ENCODE measurements around the gene GAGE12D.
"Not testable (repeated sequence)": the region's sequence is repeated elsewhere in the genome, so short reads cannot be mapped to it uniquely, and the experiment has no call there.

The GAGE12D gene, protein sequence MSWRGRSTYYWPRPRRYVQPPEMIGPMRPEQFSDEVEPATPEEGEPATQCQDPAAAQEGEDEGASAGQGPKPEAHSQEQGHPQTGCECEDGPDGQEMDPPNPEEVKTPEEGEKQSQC

DNA sequence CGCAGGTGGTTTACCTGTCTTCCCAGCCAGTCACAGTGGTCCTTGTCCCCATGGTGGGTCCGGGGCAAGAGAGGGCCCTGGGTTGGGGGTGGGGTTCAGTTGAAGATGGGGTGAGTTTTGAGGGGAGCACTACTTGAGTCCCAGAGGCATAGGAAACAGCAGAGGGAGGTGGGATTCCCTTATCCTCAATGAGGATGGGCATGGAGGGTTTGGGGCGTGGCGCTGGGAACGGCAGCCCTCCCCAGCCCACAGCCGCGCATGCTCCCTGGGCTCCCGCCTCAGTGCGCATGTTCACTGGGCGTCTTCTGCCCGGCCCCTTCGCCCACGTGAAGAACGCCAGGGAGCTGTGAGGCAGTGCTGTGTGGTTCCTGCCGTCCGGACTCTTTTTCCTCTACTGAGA is at the start of gene GAGE12D:
Gene GAGE12D (plus strand): TSS at position 301 of the 400 bp plus-strand sequence. CDS start 1,155 bp downstream, outside the sequence.
- DNase-seq, result not testable (repeated sequence)

DNA sequence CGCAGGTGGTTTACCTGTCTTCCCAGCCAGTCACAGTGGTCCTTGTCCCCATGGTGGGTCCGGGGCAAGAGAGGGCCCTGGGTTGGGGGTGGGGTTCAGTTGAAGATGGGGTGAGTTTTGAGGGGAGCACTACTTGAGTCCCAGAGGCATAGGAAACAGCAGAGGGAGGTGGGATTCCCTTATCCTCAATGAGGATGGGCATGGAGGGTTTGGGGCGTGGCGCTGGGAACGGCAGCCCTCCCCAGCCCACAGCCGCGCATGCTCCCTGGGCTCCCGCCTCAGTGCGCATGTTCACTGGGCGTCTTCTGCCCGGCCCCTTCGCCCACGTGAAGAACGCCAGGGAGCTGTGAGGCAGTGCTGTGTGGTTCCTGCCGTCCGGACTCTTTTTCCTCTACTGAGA is 9.7 kb upstream of the GAGE12D start, which contains the start of gene GAGE12C:
Gene GAGE12C (plus strand): TSS at position 301 of the 400 bp plus-strand sequence. CDS start 1,155 bp downstream, outside the sequence.
- not testable (repeated sequence) for DNase-seq

DNA sequence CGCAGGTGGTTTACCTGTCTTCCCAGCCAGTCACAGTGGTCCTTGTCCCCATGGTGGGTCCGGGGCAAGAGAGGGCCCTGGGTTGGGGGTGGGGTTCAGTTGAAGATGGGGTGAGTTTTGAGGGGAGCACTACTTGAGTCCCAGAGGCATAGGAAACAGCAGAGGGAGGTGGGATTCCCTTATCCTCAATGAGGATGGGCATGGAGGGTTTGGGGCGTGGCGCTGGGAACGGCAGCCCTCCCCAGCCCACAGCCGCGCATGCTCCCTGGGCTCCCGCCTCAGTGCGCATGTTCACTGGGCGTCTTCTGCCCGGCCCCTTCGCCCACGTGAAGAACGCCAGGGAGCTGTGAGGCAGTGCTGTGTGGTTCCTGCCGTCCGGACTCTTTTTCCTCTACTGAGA is 9.5 kb downstream of the GAGE12D start, which contains the start of gene GAGE12E:
Gene GAGE12E (plus strand): TSS at position 301 of the 400 bp plus-strand sequence. CDS start 1,155 bp downstream, outside the sequence.
- not testable (repeated sequence) for DNase-seq

DNA sequence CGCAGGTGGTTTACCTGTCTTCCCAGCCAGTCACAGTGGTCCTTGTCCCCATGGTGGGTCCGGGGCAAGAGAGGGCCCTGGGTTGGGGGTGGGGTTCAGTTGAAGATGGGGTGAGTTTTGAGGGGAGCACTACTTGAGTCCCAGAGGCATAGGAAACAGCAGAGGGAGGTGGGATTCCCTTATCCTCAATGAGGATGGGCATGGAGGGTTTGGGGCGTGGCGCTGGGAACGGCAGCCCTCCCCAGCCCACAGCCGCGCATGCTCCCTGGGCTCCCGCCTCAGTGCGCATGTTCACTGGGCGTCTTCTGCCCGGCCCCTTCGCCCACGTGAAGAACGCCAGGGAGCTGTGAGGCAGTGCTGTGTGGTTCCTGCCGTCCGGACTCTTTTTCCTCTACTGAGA is 19.0 kb downstream of the GAGE12D start, which contains the start of gene GAGE12F:
Gene GAGE12F (plus strand): TSS at position 301 of the 400 bp plus-strand sequence. CDS start 1,155 bp downstream, outside the sequence.
- DNase-seq, result not testable (repeated sequence)

DNA sequence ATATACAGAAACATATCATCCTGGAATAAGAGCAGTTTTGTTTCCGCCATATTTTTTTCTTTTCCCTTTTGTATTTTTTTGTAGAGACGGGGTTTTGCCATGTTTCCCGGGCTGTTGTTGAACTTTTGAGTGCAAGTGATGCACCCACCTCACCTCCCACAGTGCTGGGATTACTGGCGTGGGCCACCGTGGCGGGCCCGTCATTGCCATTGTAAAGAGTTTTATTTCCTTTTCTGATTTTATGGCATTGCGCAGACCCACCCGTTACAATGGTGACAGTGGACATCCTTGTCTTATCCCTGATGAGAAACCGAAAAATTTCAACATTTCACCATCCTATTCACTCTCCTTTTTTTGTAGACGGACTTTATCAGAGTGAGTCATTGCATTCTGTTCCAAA is 27.2 kb downstream of the GAGE12D start:
- not testable (repeated sequence) for DNase-seq

DNA sequence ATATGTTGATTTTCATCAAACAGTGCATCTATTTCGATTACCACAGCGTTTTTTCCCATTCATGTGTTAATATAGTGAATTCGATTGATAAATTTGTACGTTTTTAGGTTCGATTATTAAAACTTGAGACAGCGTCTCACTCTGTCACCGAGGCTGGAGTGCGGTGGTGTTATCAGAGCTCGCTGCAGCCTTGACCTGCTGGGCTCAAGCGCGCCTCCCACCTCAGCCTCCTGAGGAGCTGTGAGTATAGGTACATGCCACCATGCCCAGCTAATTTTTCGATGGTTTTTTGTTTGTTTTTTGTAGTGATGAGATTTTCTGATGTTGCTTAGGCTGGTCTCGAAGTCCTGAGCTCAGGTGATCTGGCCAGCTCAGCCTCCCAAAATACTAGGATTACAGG is 27.6 kb downstream of the GAGE12D start:
- not testable (repeated sequence) for DNase-seq

DNA sequence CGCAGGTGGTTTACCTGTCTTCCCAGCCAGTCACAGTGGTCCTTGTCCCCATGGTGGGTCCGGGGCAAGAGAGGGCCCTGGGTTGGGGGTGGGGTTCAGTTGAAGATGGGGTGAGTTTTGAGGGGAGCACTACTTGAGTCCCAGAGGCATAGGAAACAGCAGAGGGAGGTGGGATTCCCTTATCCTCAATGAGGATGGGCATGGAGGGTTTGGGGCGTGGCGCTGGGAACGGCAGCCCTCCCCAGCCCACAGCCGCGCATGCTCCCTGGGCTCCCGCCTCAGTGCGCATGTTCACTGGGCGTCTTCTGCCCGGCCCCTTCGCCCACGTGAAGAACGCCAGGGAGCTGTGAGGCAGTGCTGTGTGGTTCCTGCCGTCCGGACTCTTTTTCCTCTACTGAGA is 28.6 kb downstream of the GAGE12D start, which contains the start of gene GAGE12G:
Gene GAGE12G (plus strand): TSS at position 301 of the 400 bp plus-strand sequence. CDS start 1,155 bp downstream, outside the sequence.
- DNase-seq, result not testable (repeated sequence)

DNA sequence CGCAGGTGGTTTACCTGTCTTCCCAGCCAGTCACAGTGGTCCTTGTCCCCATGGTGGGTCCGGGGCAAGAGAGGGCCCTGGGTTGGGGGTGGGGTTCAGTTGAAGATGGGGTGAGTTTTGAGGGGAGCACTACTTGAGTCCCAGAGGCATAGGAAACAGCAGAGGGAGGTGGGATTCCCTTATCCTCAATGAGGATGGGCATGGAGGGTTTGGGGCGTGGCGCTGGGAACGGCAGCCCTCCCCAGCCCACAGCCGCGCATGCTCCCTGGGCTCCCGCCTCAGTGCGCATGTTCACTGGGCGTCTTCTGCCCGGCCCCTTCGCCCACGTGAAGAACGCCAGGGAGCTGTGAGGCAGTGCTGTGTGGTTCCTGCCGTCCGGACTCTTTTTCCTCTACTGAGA is 38.1 kb downstream of the GAGE12D start, which contains the start of gene GAGE12H:
Gene GAGE12H (plus strand): TSS at position 301 of the 400 bp plus-strand sequence. CDS start 1,155 bp downstream, outside the sequence.
- DNase-seq, result not testable (repeated sequence)

DNA sequence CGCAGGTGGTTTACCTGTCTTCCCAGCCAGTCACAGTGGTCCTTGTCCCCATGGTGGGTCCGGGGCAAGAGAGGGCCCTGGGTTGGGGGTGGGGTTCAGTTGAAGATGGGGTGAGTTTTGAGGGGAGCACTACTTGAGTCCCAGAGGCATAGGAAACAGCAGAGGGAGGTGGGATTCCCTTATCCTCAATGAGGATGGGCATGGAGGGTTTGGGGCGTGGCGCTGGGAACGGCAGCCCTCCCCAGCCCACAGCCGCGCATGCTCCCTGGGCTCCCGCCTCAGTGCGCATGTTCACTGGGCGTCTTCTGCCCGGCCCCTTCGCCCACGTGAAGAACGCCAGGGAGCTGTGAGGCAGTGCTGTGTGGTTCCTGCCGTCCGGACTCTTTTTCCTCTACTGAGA is 47.7 kb downstream of the GAGE12D start, which contains the start of gene GAGE2A:
Gene GAGE2A (plus strand): TSS at position 301 of the 400 bp plus-strand sequence. CDS start 1,155 bp downstream, outside the sequence.
- not testable (repeated sequence) for DNase-seq

DNA sequence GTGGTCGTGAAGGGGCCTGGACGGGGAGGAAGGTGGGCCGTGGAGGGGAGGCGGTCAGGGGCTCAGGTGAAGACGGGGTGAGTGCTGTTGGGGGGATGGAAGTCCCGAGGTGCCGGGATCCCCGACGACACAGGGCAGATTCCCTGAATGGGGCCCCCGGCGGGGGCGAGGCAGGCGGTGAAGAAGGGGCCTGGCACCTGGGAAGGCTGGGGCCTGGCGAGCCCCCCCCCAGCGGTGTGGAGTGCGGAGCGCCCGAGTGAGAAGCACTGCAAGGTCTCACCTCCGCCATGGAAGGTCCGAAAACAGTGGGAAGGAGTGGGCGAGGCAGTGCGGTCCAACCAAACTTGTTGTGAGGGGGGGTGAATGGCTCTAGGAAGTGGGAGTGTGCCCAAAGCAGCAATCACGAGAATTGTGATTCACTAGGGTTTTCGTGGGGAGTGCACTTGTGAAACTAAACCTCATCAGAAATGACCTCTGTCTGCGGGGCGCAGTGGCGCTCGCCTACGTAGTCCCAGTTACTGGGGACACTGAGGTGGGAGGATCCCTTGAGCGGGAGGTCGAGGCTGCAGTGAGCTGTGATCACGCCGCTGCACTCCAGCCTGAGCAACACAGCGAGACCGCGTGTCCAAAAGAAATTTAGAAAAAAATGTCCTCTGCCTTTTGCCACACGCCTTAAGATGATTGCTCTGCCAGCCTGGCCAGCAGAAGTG is 48.4 kb downstream of the GAGE12D start:
- DNase-seq, result not testable (repeated sequence)

DNA sequence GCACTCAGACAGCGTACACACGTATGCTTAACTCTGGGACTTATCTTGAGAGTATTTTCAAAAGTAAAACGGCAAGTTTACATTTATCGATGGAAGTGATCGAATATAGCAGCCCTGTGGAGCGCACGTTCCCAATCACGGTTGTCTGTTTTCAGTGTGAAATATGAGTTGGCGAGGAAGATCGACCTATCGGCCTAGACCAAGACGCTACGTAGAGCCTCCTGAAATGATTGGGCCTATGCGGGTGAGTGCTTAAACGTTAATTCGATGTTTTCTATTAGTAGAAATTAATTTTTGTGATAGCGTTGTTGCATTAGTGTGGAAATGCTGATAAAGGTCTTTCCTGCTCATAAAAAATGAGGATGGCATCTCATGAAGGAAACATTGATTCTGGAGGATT is 49.0 kb downstream of the GAGE12D start:
- not testable (repeated sequence) for DNase-seq
